Activated T-cell treated with anti-CD3 and anti-CD28 coated beads, Interleukin-2, amount 50 U/mL, for 48 hours (primary cell): ENCODE data around the gene SSH2.
A peak's percentile ranks its signal among the peaks of the same experiment; 100 is the strongest.
"Not testable (repeated sequence)": the region's sequence is repeated elsewhere in the genome, so short reads cannot be mapped to it uniquely, and the experiment has no call there.

Experiments used
- DNase-seq, 2 experiments: peaks; one replicate each; pipeline ENCODE4 v3.0.0-alpha.2; 2020

SSH2 gene

GRCh38 chr17:29835435-29836351, 94.3 kb downstream of the SSH2 start:
- no peak for DNase-seq

- DNase-seq, result no peak
Measured at GRCh38 chr17:29833801-29834200, 96.2 kb downstream of the SSH2 start.

GRCh38 chr17:29828676-29829284, 101.2 kb downstream of the SSH2 start:
- no peak for DNase-seq

- DNase-seq, result no peak
Measured at GRCh38 chr17:29827179-29827578, 102.8 kb downstream of the SSH2 start.

GRCh38 chr17:29826114-29826692, 103.8 kb downstream of the SSH2 start:
- no peak for DNase-seq

- DNase-seq, result no peak
Measured at GRCh38 chr17:29825604-29826003, 104.4 kb downstream of the SSH2 start.

GRCh38 chr17:29821897-29822296, 108.1 kb downstream of the SSH2 start:
- DNase-seq, result no peak

GRCh38 chr17:29820425-29820824, 109.6 kb downstream of the SSH2 start:
- no peak for DNase-seq

GRCh38 chr17:29807520-29808361, 122.3 kb downstream of the SSH2 start:
- peak; percentile 65 to 72 for DNase-seq

- DNase-seq, result no peak
Measured at GRCh38 chr17:29802246-29802645, 127.8 kb downstream of the SSH2 start.

GRCh38 chr17:29800457-29800856, 129.6 kb downstream of the SSH2 start:
- no peak for DNase-seq

GRCh38 chr17:29796652-29797051, 133.4 kb downstream of the SSH2 start:
- no peak for DNase-seq

GRCh38 chr17:29793501-29793900, 136.5 kb downstream of the SSH2 start:
- DNase-seq, result no peak

GRCh38 chr17:29791336-29792080, 138.5 kb downstream of the SSH2 start:
- DNase-seq, result no peak

GRCh38 chr17:29789196-29790170, 140.5 kb downstream of the SSH2 start:
- no peak for DNase-seq

GRCh38 chr17:29787995-29788394, 142.0 kb downstream of the SSH2 start:
- DNase-seq, result no peak

GRCh38 chr17:29782917-29783316, 147.1 kb downstream of the SSH2 start:
- DNase-seq, result no peak

- DNase-seq, result not testable (repeated sequence)
Measured at GRCh38 chr17:29779812-29780190, 150.2 kb downstream of the SSH2 start.

- DNase-seq, result peak; percentile 87 to 88
Measured at GRCh38 chr17:29778956-29779811, 150.8 kb downstream of the SSH2 start.

GRCh38 chr17:29777663-29778062, 152.4 kb downstream of the SSH2 start:
- DNase-seq, result no peak
